GM23338 (cell line): Measurements from ENCODE around the gene USP6NL. TPM values are rescaled to one million over a fixed set of nuclear protein-coding genes. Genes with fewer than 3 reads are reported as not detected.
A peak's percentile ranks its signal among the peaks of the same experiment; 100 is the strongest.

Source experiments
- ATAC-seq: fragments of 200-7000 bp; cut with Tn5 transposase; 3 replicates; pipeline ENCODE4 v1.9.1; 2020
- DNase-seq: peaks from one replicate; pipeline ENCODE4 v3.0.0-alpha.2; 2015; ENCODE audit warnings: low spot score
- H2AFZ ChIP-seq: fragments of 200-600 bp; sonication (generic); 2 replicates; pipeline ENCODE4 v1.8.0; 2016; ENCODE audit warnings: antibody characterized with exemption, mild to moderate bottlenecking, moderate library complexity
- H3F3A ChIP-seq: fragments of 200-600 bp; sonication (generic); replicated peaks from 2 replicates; pipeline ENCODE4 v1.8.0; 2017; ENCODE audit warnings: antibody characterized with exemption, mixed run types, low read depth
- H3K27ac ChIP-seq: fragments of 200-600 bp; sonication (generic); 2 replicates; pipeline ENCODE4 v1.6.1; 2016; ENCODE audit warnings: low read depth
- H3K27me3 ChIP-seq: fragments of 200-600 bp; sonication (generic); 2 replicates; pipeline ENCODE4 v1.8.0; 2016; ENCODE audit warnings: mild to moderate bottlenecking, mixed run types, moderate library complexity; ENCODE audit not compliant: insufficient read depth
- H3K36me3 ChIP-seq: fragments of 200-600 bp; sonication (generic); 2 replicates; pipeline ENCODE4 v1.8.0; 2016; ENCODE audit warnings: mild to moderate bottlenecking; ENCODE audit not compliant: insufficient read depth
- H3K4me1 ChIP-seq: fragments of 200-600 bp; sonication (generic); 2 replicates; pipeline ENCODE4 v1.8.0; 2016; ENCODE audit warnings: mild to moderate bottlenecking, moderate library complexity; ENCODE audit not compliant: insufficient read depth
- H3K4me2 ChIP-seq: fragments of 200-600 bp; sonication (generic); 2 replicates; pipeline ENCODE4 v1.7.1; 2017; ENCODE audit warnings: mixed run types
- H3K4me3 ChIP-seq: fragments of 200-600 bp; sonication (generic); 2 replicates; pipeline ENCODE4 v1.6.1; 2016; ENCODE audit warnings: mixed run types
- H3K79me2 ChIP-seq: fragments of 200-600 bp; sonication (generic); replicated peaks from 2 replicates; pipeline ENCODE4 v1.8.0; 2017; ENCODE audit warnings: mild to moderate bottlenecking; ENCODE audit not compliant: insufficient read depth
- H3K9me2 ChIP-seq: fragments of 200-600 bp; sonication (generic); 2 replicates; pipeline ENCODE4 v1.8.0; 2017; ENCODE audit not compliant: insufficient read depth
- H4K20me1 ChIP-seq: fragments of 200-600 bp; sonication (generic); replicated peaks from 2 replicates; pipeline ENCODE4 v1.8.0; 2017; ENCODE audit warnings: mild to moderate bottlenecking; ENCODE audit not compliant: insufficient read depth
- H3K27ac Mint-ChIP-seq: 2 replicates; pipeline ENCODE4 v1.8.0; 2020; ENCODE audit warnings: inconsistent platforms, mild to moderate bottlenecking, moderate library complexity, mixed read lengths
- H3K27me3 Mint-ChIP-seq: 3 replicates; pipeline ENCODE4 v1.8.0; 2022; ENCODE audit warnings: low read depth, mild to moderate bottlenecking, moderate library complexity, mixed read lengths, inconsistent platforms; ENCODE audit not compliant: insufficient read depth, poor library complexity
- H3K36me3 Mint-ChIP-seq: 3 replicates; pipeline ENCODE4 v1.8.0; 2021; ENCODE audit warnings: low read depth, mild to moderate bottlenecking, inconsistent platforms, moderate library complexity, mixed read lengths
- H3K4me1 Mint-ChIP-seq: 3 replicates; pipeline ENCODE4 v1.8.0; 2020; ENCODE audit warnings: mild to moderate bottlenecking, inconsistent platforms, mixed read lengths
- H3K4me3 Mint-ChIP-seq: 3 replicates; pipeline ENCODE4 v1.8.0; 2021; ENCODE audit warnings: moderate library complexity, mild to moderate bottlenecking, inconsistent platforms, mixed read lengths
- H3K9me3 Mint-ChIP-seq: 3 replicates; pipeline ENCODE4 v1.8.0; 2020; ENCODE audit warnings: moderate library complexity, mild to moderate bottlenecking, inconsistent platforms, mixed read lengths
- CTCF ChIP-seq, 2 experiments: fragments of 200-600 bp in 1 of 2; sonication (generic) in 1 of 2; conservative IDR thresholded peaks; 2 replicates each; pipeline versions ENCODE4 v1.5.1 to v1.6.1; 2016 to 2017; ENCODE audit warnings: antibody characterized with exemption in 2 of 2, low read depth in 2 of 2, mild to moderate bottlenecking in 2 of 2, moderate library complexity in 1 of 2
- ETS1 ChIP-seq: IDR thresholded peaks from 2 replicates; pipeline ENCODE4 v1.6.1; 2016; ENCODE audit warnings: antibody characterized with exemption
- JUNB ChIP-seq: IDR thresholded peaks from one replicate; pipeline ENCODE4 v1.6.1; 2016; ENCODE audit warnings: antibody characterized with exemption; ENCODE audit not compliant: unreplicated experiment
- NANOG ChIP-seq: IDR thresholded peaks from 2 replicates; pipeline ENCODE4 v1.6.1; 2016; ENCODE audit warnings: antibody characterized with exemption, borderline replicate concordance
- REST ChIP-seq: IDR thresholded peaks from one replicate; pipeline ENCODE4 v1.6.1; 2018; ENCODE audit warnings: antibody characterized with exemption; ENCODE audit not compliant: unreplicated experiment
- STAT1 ChIP-seq: IDR thresholded peaks from one replicate; pipeline ENCODE4 v1.6.1; 2016; ENCODE audit warnings: antibody characterized with exemption; ENCODE audit not compliant: unreplicated experiment
- ZNF114 ChIP-seq: fragments of 250-450 bp; sonication (Bioruptor Pico); IDR thresholded peaks from 2 replicates; pipeline ENCODE4 v1.5.0; 2020; ENCODE audit warnings: mild to moderate bottlenecking, moderate library complexity
- ZNF331 ChIP-seq: fragments of 250-450 bp; sonication (Bioruptor Pico); IDR thresholded peaks from 2 replicates; pipeline ENCODE4 v1.5.0; 2020; ENCODE audit warnings: low read depth, mild to moderate bottlenecking, moderate library complexity
- ZNF462 ChIP-seq: fragments of 250-450 bp; sonication (Bioruptor Pico); IDR thresholded peaks from 2 replicates; pipeline ENCODE4 v1.5.0; 2020; ENCODE audit warnings: mild to moderate bottlenecking, moderate library complexity
- polyA plus RNA-seq: library from polyadenylated mRNA; unstranded; fragments of >200 nt; fragmentation: Nextera tagmentation; extraction: Ambion mirVana; gene quantifications from 2 replicates; pipeline ENCODE4 v1.2.1, GENCODE V29; 2016
- total RNA-seq: library from RNA; depleted of rRNA; stranded (reverse); fragments of >200 nt; shearing (Covaris generic); gene quantifications from 2 replicates; pipeline ENCODE4 v1.2.3, GENCODE V29; 2014

USP6NL gene
- total and polyA plus RNA-seq, 2 experiments from 2014 or later = 8.1 to 29.7 TPM

- TF ChIP-seq STAT1 (no peak), JUNB (no peak)
Measured at GRCh38 chr10:11442001-11442773, 169.3 kb downstream of the USP6NL start (continued).

GRCh38 chr10:11441151-11441535, 170.3 kb downstream of the USP6NL start:
- H3K27me3 Mint-ChIP-seq = peaks cover 18% of the 10 kb centered on the region
- H3K9me3 Mint-ChIP-seq = no peaks in the 10 kb centered on the region; the same call in 2 of the 3 replicates
- 0 out of 2 replicates have a peak, but pooled peaks cover 1% of the 10 kb centered on the region for H3K9me2 ChIP-seq
- ATAC-seq (no peak), DNase-seq (no peak)
- no peak overlapping the region for H3K27ac Mint-ChIP-seq
- H3K4me3 ChIP-seq = no peak overlapping the region
- H3K79me2 ChIP-seq = no peaks in the 10 kb centered on the region
- no peaks in the 10 kb centered on the region for H3K36me3 ChIP-seq
- no peaks in the 10 kb centered on the region for H4K20me1 ChIP-seq
- H3K27me3 ChIP-seq = no peaks in the 10 kb centered on the region
- H2AFZ ChIP-seq = peak overlapping the region; percentile 81; the same call in 1 of the 2 replicates
- H3K36me3 Mint-ChIP-seq = no peaks in the 10 kb centered on the region
- no peak for TF ChIP-seq STAT1
- no peak for TF ChIP-seq NANOG
- TF ChIP-seq ZNF331 (CRISPR knock-in tag) = no peak
- no peak for TF ChIP-seq CTCF (conservative IDR thresholded peaks at IDR 0.05; ENCODE audit: low read depth in 2 of 2)
- no peak for TF ChIP-seq REST
- no peak for TF ChIP-seq ZNF462 (CRISPR knock-in tag)
- TF ChIP-seq ZNF114 (CRISPR knock-in tag) = no peak
- no peak for TF ChIP-seq ETS1
- no peak overlapping the region for H3K4me2 ChIP-seq
- no peaks in the 10 kb centered on the region for H3F3A ChIP-seq
- H3K4me1 Mint-ChIP-seq = peaks cover 44% of the 10 kb centered on the region
- no peak overlapping the region for H3K4me3 Mint-ChIP-seq
- peaks cover 42% of the 10 kb centered on the region for H3K4me1 ChIP-seq
- H3K27ac ChIP-seq = no peak overlapping the region
